Testis (tissue), 3 donors: Measurements from ENCODE around the gene TGM5. TPM values are rescaled to one million over a fixed set of nuclear protein-coding genes. Genes with fewer than 3 reads are reported as not detected.

Experiments
- DNase-seq: peaks from one replicate; pipeline ENCODE4 v3.0.0-alpha.2; 2019
- H3K27ac ChIP-seq, 2 donors: fragments of 200-600 bp; sonication (generic); one replicate each; pipeline ENCODE4 v1.5.1; 2019
- H3K27me3 ChIP-seq: fragments of 200-600 bp; sonication (generic); one replicate; pipeline ENCODE4 v1.5.1; 2019
- H3K36me3 ChIP-seq: fragments of 200-600 bp; sonication (generic); one replicate; pipeline ENCODE4 v1.5.1; 2017; ENCODE audit warnings: low read depth; ENCODE audit errors: missing control alignments
- H3K4me1 ChIP-seq: fragments of 200-600 bp; sonication (generic); one replicate; pipeline ENCODE4 v1.5.1; 2019
- H3K4me3 ChIP-seq, 2 donors: fragments of 200-600 bp; sonication (generic); one replicate each; pipeline ENCODE4 v1.5.1; 2017 to 2019
- H3K9me3 ChIP-seq: fragments of 200-600 bp; sonication (generic); one replicate; pipeline ENCODE4 v1.5.1; 2017
- POLR2A ChIP-seq: fragments of 450-650 bp; IDR thresholded peaks from one replicate; pipeline ENCODE4 v1.6.1; 2017; ENCODE audit warnings: antibody characterized with exemption, mild to moderate bottlenecking, moderate library complexity
- WGBS, 2 donors: methylation state at CpG; one replicate each; pipeline ENCODE4 v1.1.5; 2018; 5-methylcytosine and 5-hydroxymethylcytosine counted together
- intact Hi-C: fragments of 100-400 bp; cut with DNase I; formaldehyde crosslinking; loops from one replicate; pipeline ENCODE4 v1.15.1; 2023; ENCODE audit warnings: low total_unique reads
- polyA plus RNA-seq: library from polyadenylated mRNA; stranded (reverse); fragments of 350-450 nt; fragmentation: Illumina TruSeq; extraction: RNeasy Lipid Tissue Mini Kit (QIAGEN cat#74804); gene quantifications from one replicate; pipeline ENCODE4 v1.2.3, GENCODE V29; 2014; ENCODE audit warnings: low read depth, low replicate concordance; ENCODE audit not compliant: insufficient read depth
- total RNA-seq, 2 donors: library from RNA; depleted of rRNA; stranded (reverse); fragments of >200 nt; gene quantifications; one replicate each; pipeline ENCODE4 v1.2.3, GENCODE V29; 2016
- TF ChIP-seq, protein P1 (sequence below), 3 experiments: fragments of 450-650 bp in 2 of 3; fragments of 200-600 bp in 1 of 3; sonication (generic) in 1 of 3; IDR thresholded peaks; one replicate each; pipeline ENCODE4 v1.5.1; 2016 to 2019; ENCODE audit warnings: antibody characterized with exemption in 3 of 3, mild to moderate bottlenecking in 2 of 3, moderate library complexity in 1 of 3

The TGM5 gene
- total and polyA plus RNA-seq, 3 donors from 2014 or later: 0.24 to 2.1 (median 0.43) TPM

DNA sequence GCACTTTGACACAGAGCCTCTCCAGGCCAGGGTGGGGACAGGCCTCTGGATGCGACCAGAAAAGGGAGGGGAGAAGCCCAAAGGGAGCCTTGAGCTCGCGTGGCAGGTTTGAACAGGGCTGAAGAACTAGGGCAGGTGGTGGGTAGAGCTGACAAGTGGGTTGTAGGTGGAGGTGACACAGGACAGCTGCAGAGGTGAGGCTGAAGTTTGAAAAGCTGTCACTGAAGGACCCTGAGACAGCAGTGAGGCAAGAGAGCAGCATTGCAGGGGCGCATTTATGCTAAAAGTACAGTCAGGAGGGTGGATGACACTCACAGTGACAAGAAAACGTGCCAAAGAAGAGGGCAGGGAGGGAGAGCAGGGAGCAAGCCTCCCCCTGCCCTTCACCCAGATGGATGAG, 24.1 kb downstream of the TGM5 start:
- Histone ChIP-seq H3K27ac (no peak overlapping the region), H3K9me3 (no peaks in the 10 kb centered on the region), H3K4me3 (no peak overlapping the region), H3K4me1 (no peaks in the 10 kb centered on the region), H3K27me3 (no peaks in the 10 kb centered on the region), H3K36me3 (no peaks in the 10 kb centered on the region)
- no peak for TF ChIP-seq POLR2A
- TF ChIP-seq, protein P1, sequence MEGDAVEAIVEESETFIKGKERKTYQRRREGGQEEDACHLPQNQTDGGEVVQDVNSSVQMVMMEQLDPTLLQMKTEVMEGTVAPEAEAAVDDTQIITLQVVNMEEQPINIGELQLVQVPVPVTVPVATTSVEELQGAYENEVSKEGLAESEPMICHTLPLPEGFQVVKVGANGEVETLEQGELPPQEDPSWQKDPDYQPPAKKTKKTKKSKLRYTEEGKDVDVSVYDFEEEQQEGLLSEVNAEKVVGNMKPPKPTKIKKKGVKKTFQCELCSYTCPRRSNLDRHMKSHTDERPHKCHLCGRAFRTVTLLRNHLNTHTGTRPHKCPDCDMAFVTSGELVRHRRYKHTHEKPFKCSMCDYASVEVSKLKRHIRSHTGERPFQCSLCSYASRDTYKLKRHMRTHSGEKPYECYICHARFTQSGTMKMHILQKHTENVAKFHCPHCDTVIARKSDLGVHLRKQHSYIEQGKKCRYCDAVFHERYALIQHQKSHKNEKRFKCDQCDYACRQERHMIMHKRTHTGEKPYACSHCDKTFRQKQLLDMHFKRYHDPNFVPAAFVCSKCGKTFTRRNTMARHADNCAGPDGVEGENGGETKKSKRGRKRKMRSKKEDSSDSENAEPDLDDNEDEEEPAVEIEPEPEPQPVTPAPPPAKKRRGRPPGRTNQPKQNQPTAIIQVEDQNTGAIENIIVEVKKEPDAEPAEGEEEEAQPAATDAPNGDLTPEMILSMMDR (IDR thresholded peaks at IDR 0.05): no peak
- DNase-seq: no peak
- intact Hi-C loops: no loop called here
- WGBS, 2 donors: 86 to 87% methylated on average over 5 of the region's 5 CpGs

DNA sequence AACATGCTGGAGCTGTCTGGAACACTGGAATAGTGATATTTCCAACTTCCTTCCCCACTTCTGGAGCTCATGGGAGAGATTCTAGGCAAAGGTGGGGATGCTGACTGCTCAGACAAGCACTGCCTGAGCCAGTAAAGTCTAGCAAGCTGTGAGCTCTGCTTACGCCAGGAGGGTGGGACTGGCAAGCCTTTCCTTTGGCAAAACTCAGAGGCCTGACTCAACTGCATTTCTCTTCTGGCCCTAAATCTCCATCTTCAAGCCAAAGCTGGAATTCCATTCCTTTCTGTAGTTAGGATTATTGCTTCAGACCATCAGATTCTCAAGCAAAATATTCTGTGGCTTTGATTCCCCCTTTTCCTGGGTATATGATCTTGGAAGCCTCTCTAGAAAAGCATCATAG, 25.6 kb downstream of the TGM5 start:
- H3K4me3 ChIP-seq: no peak overlapping the region
- H3K4me1 ChIP-seq: no peaks in the 10 kb centered on the region
- peak overlapping the region in 1 of 2 donors; percentile 3 for H3K27ac ChIP-seq
- no peaks in the 10 kb centered on the region for H3K27me3 ChIP-seq
- no peak for TF ChIP-seq POLR2A
- TF ChIP-seq, protein P1 (IDR thresholded peaks at IDR 0.05): no peak
- 64 to 72% methylated on average over 1 of the region's 1 CpG for WGBS, 2 donors
- DNase-seq: peak; percentile 56
- no peaks in the 10 kb centered on the region for H3K36me3 ChIP-seq
- intact Hi-C loops: no loop called here
- H3K9me3 ChIP-seq: no peaks in the 10 kb centered on the region

DNA sequence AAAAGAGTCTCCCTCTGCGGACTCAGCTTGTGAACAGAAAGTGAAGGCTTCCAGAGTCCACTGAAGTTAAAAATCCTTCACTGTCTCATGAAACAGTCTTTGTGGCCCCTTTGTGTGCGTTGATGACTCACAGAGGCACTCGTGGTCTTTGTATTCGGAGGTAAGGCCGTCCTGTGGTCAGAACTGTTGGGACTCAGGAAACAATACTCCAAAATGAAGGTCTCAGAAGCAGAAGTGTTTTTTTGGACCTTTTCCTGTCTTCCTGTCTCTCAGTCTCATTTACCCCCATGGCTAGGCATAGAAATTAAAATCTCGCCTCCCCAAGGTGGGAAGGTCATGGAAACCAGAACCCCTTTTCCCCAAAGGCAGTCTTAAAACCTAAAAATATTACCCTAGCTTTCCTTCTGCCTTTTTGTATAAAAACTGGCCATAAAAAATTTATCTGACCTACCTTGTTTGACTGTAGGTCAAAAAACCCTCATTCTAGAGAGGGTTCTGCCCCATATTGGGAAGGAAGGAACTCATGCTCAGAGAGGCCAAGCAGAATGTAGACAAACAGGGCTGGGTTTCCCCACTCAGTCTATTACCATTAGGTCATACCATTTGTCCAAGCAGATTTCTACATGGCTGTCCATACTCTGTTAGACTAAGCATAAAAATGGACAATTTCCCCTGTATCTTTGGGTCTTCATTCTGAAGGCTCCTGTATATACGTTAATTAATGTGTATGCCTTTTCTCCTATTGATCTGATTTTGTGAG, 26.8 kb downstream of the TGM5 start:
- no peak for DNase-seq
- Histone ChIP-seq H3K9me3 (no peaks in the 10 kb centered on the region), H3K4me1 (no peaks in the 10 kb centered on the region), H3K36me3 (no peaks in the 10 kb centered on the region), H3K27ac (no peak overlapping the region), H3K27me3 (no peaks in the 10 kb centered on the region), H3K4me3 (no peak overlapping the region)
- TF ChIP-seq POLR2A: no peak
- TF ChIP-seq, protein P1 (IDR thresholded peaks at IDR 0.05): no peak
- WGBS, 2 donors: 81 to 83% methylated on average over 7 of the region's 7 CpGs
- intact Hi-C loops: no loop called here

DNA sequence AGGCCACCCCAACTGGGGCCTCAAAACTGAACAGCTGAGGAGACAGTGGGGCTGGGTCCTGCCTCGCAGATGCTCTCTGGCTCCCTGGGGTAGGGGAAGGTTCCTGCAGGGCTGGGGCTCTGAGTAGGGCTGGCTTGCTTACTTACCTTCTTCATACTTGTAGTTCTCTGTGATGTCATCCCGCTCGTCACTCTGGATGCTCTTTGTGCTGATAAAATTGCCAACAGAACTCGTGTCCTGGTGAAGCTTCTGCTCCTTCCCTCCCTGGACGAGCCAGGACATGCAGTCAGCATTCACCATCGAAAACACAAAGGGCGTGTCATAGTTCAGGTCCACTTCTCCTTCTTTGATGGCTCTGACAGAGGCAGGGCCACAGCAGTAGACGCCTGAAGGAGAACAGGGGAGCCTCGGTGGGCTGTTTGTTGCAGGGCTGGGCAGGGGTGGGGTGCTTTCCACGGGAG, 28.0 kb downstream of the TGM5 start:
- no peaks in the 10 kb centered on the region for H3K9me3 ChIP-seq
- intact Hi-C loops: no loop called here
- 76 to 89% methylated on average over 10 of the region's 10 CpGs for WGBS, 2 donors

More for the DNA sequence above, 28.0 kb downstream of the TGM5 start:
- H3K27ac ChIP-seq: no peak overlapping the region
- TF ChIP-seq, protein P1 (IDR thresholded peaks at IDR 0.05): no peak
- TF ChIP-seq POLR2A: no peak
- H3K36me3 ChIP-seq: no peaks in the 10 kb centered on the region
- no peaks in the 10 kb centered on the region for H3K4me1 ChIP-seq
- DNase-seq: no peak
- no peak overlapping the region for H3K4me3 ChIP-seq
- H3K27me3 ChIP-seq: no peaks in the 10 kb centered on the region
